Trophoblast cell (in vitro differentiated cells and primary cell): ENCODE measurements around the gene ELFN1.

Experiments used
- DNase-seq, 2 donors: peaks; one replicate each; pipeline ENCODE4 v3.0.0-alpha.2; 2016
- H2AFZ ChIP-seq: 2 replicates; pipeline ENCODE4 v1.6.1; 2013; ENCODE audit warnings: low read length, moderate library complexity, mild to moderate bottlenecking; ENCODE audit not compliant: insufficient read depth, poor library complexity
- H2AK5ac ChIP-seq: 2 replicates; pipeline ENCODE4 v1.6.1; 2013; ENCODE audit warnings: mild to moderate bottlenecking, low read length
- H2BK120ac ChIP-seq: 2 replicates; pipeline ENCODE4 v1.6.1; 2013; ENCODE audit warnings: low read length, mild to moderate bottlenecking, moderate library complexity; ENCODE audit not compliant: insufficient read depth, poor library complexity
- H2BK12ac ChIP-seq: 2 replicates; pipeline ENCODE4 v1.6.1; 2013; ENCODE audit warnings: mild to moderate bottlenecking, low read length, moderate library complexity
- H2BK5ac ChIP-seq: 2 replicates; pipeline ENCODE4 v1.6.1; 2013; ENCODE audit warnings: low read length, low read depth, moderate library complexity, mild to moderate bottlenecking; ENCODE audit not compliant: poor library complexity
- H3K14ac ChIP-seq: 2 replicates; pipeline ENCODE4 v1.6.1; 2013; ENCODE audit warnings: mild to moderate bottlenecking, low read length
- H3K18ac ChIP-seq: 2 replicates; pipeline ENCODE4 v1.6.1; 2013; ENCODE audit warnings: mild to moderate bottlenecking, low read length
- H3K23ac ChIP-seq: 2 replicates; pipeline ENCODE4 v1.6.1; 2013; ENCODE audit warnings: low read length
- H3K27ac ChIP-seq: 2 replicates; pipeline ENCODE4 v1.5.1; 2013; ENCODE audit warnings: low read depth, mild to moderate bottlenecking, inconsistent platforms, low read length, moderate library complexity
- H3K27me3 ChIP-seq: 2 replicates; pipeline ENCODE4 v1.6.1; 2013; ENCODE audit warnings: inconsistent platforms, mild to moderate bottlenecking, low read length, moderate library complexity; ENCODE audit not compliant: insufficient read depth
- H3K36me3 ChIP-seq, 2 experiments: 1 replicate in 1 of 2; 2 replicates in 1 of 2; pipeline ENCODE4 v1.6.1; 2013; ENCODE audit warnings: low read length in 2 of 2, mild to moderate bottlenecking in 2 of 2, moderate library complexity in 1 of 2; ENCODE audit not compliant: insufficient read depth in 2 of 2, control insufficient read depth in 1 of 2
- H3K4ac ChIP-seq: 2 replicates; pipeline ENCODE4 v1.6.1; 2013; ENCODE audit warnings: low read depth, mild to moderate bottlenecking, low read length, moderate library complexity
- H3K4me1 ChIP-seq, 2 experiments: 1 replicate in 1 of 2; 2 replicates in 1 of 2; pipeline ENCODE4 v1.6.1; 2013; ENCODE audit warnings: low read length in 2 of 2, mild to moderate bottlenecking in 2 of 2, moderate library complexity in 1 of 2; ENCODE audit not compliant: insufficient read depth in 2 of 2, control insufficient read depth in 1 of 2
- H3K4me2 ChIP-seq: 2 replicates; pipeline ENCODE4 v1.6.1; 2013; ENCODE audit warnings: inconsistent platforms, mild to moderate bottlenecking, low read length, moderate library complexity
- H3K4me3 ChIP-seq: 2 replicates; pipeline ENCODE4 v1.5.1; 2013; ENCODE audit warnings: mild to moderate bottlenecking, low read depth, low read length, inconsistent platforms
- H3K79me1 ChIP-seq: one replicate; pipeline ENCODE4 v1.6.1; 2013; ENCODE audit warnings: low read length
- H3K79me2 ChIP-seq: 2 replicates; pipeline ENCODE4 v1.6.1; 2013; ENCODE audit warnings: low read length, mild to moderate bottlenecking; ENCODE audit not compliant: control insufficient read depth, insufficient read depth, poor library complexity
- H3K9ac ChIP-seq: 2 replicates; pipeline ENCODE4 v1.6.1; 2013; ENCODE audit warnings: mild to moderate bottlenecking, low read length
- H3K9me3 ChIP-seq: 2 replicates; pipeline ENCODE4 v1.6.1; 2013; ENCODE audit warnings: low read depth, mild to moderate bottlenecking, control low read depth, inconsistent platforms, low read length; ENCODE audit not compliant: insufficient read depth
- H4K12ac ChIP-seq: 2 replicates; pipeline ENCODE4 v1.6.1; 2013; ENCODE audit warnings: low read depth, mild to moderate bottlenecking, low read length, moderate library complexity
- H4K8ac ChIP-seq: 2 replicates; pipeline ENCODE4 v1.6.1; 2013; ENCODE audit warnings: low read depth, mild to moderate bottlenecking, low read length, moderate library complexity
- H4K91ac ChIP-seq: one replicate; pipeline ENCODE4 v1.6.1; 2013; ENCODE audit warnings: low read depth, mild to moderate bottlenecking, low read length, moderate library complexity
- WGBS: extraction: QIAGEN DNeasy Blood & Tissue Kit; methylation state at CpG from one replicate; pipeline ENCODE4 v1.1.7; 2013; ENCODE audit warnings: missing lambda C conversion rate; ENCODE audit not compliant: insufficient read length, insufficient coverage; ENCODE audit errors: extremely low coverage; 5-methylcytosine and 5-hydroxymethylcytosine counted together

The ELFN1 gene

DNA sequence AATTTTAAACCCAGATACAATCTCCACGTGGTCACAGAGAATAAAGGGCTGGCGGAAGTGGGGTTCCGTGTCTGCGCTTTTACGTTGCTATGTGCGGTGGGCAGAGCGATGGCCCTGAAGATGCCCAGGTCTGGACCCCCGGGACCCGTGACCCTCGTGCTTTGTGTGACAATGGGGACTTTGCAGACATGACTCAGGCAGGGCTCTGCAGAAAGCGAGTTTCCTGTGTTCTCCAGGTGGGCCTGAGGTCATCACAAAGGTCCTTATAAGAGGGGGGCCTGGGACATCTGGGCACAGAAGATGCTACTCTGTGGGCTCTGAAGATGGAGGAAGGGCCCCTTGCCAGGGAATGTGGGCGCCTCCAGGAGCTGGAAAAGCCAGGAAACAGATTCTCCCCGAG is 95.3 kb downstream of the ELFN1 start:
- WGBS, result no CpG with 5 or more reads among the region's 13 CpGs
- Histone ChIP-seq H3K9me3 (peaks cover 17% of the 10 kb centered on the region), H3K9ac (no peak overlapping the region), H3K14ac (no peak overlapping the region), H3K4ac (no peak overlapping the region), H4K91ac (no peak overlapping the region), H2AK5ac (no peak overlapping the region), H2BK5ac (no peak overlapping the region), H3K79me2 (no peaks in the 10 kb centered on the region), H4K12ac (no peak overlapping the region), H3K23ac (no peak overlapping the region), H2BK120ac (no peak overlapping the region), H4K8ac (no peak overlapping the region), H3K4me1 (no peaks in the 10 kb centered on the region), H3K27ac (no peak overlapping the region), H3K79me1 (no peaks in the 10 kb centered on the region), H3K36me3 (no peaks in the 10 kb centered on the region), H3K4me2 (no peak overlapping the region), H3K18ac (no peak overlapping the region), H3K4me3 (no peak overlapping the region), H2BK12ac (no peak overlapping the region), H2AFZ (no peak overlapping the region), H3K27me3 (no peaks in the 10 kb centered on the region)
- no peak for DNase-seq

DNA sequence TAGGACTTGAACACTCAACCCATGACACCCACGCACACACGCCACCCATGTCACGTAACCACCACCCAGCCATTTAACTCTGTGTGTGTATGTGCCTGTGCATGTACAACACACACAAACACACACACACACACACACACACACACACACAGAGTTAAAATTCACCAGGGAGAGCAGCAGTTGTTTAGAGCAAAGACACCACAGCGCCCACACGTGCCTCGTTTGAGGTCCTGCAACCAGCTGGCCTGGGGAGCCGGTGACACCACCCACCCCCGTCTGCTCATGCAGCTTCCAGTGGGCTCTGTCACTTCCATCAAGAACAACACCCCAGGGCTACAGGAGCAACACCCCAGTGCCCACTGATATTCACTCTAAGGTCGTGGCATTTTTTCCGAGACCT is 97.4 kb downstream of the ELFN1 start:
- Histone ChIP-seq H3K14ac (no peak overlapping the region), H3K23ac (no peak overlapping the region), H2BK120ac (no peak overlapping the region), H2AK5ac (no peak overlapping the region), H3K4me3 (no peak overlapping the region), H3K27ac (no peak overlapping the region), H4K12ac (no peak overlapping the region), H3K9ac (no peak overlapping the region), H2BK12ac (no peak overlapping the region), H2BK5ac (no peak overlapping the region), H3K4me1 (no peaks in the 10 kb centered on the region), H3K27me3 (no peaks in the 10 kb centered on the region), H3K79me1 (no peaks in the 10 kb centered on the region), H3K4me2 (no peak overlapping the region), H3K9me3 (peaks cover 12% of the 10 kb centered on the region), H3K36me3 (no peaks in the 10 kb centered on the region), H3K79me2 (no peaks in the 10 kb centered on the region), H4K91ac (no peak overlapping the region), H4K8ac (no peak overlapping the region), H3K18ac (no peak overlapping the region), H2AFZ (no peak overlapping the region), H3K4ac (no peak overlapping the region)
- WGBS, result no CpG with 5 or more reads among the region's 10 CpGs
- DNase-seq, result no peak

- Histone ChIP-seq H4K91ac (no peak overlapping the region), H4K12ac (no peak overlapping the region), H3K9ac (no peak overlapping the region), H3K4me2 (no peak overlapping the region), H3K36me3 (no peaks in the 10 kb centered on the region), H2BK12ac (no peak overlapping the region), H2AK5ac (no peak overlapping the region), H3K4ac (no peak overlapping the region), H3K9me3 (peaks cover 7% of the 10 kb centered on the region), H3K79me2 (no peaks in the 10 kb centered on the region), H3K27ac (no peak overlapping the region), H2AFZ (no peak overlapping the region), H4K8ac (no peak overlapping the region), H2BK5ac (no peak overlapping the region), H3K79me1 (no peaks in the 10 kb centered on the region), H3K27me3 (no peaks in the 10 kb centered on the region), H3K4me3 (no peak overlapping the region), H3K4me1 (no peaks in the 10 kb centered on the region), H3K23ac (no peak overlapping the region), H3K14ac (no peak overlapping the region), H2BK120ac (no peak overlapping the region), H3K18ac (no peak overlapping the region)
- no peak for DNase-seq
- WGBS, result no CpG with 5 or more reads among the region's 7 CpGs
These were observed 98.8 kb downstream of the ELFN1 start for GRCh38 chr7:1768832-1769231.

DNA sequence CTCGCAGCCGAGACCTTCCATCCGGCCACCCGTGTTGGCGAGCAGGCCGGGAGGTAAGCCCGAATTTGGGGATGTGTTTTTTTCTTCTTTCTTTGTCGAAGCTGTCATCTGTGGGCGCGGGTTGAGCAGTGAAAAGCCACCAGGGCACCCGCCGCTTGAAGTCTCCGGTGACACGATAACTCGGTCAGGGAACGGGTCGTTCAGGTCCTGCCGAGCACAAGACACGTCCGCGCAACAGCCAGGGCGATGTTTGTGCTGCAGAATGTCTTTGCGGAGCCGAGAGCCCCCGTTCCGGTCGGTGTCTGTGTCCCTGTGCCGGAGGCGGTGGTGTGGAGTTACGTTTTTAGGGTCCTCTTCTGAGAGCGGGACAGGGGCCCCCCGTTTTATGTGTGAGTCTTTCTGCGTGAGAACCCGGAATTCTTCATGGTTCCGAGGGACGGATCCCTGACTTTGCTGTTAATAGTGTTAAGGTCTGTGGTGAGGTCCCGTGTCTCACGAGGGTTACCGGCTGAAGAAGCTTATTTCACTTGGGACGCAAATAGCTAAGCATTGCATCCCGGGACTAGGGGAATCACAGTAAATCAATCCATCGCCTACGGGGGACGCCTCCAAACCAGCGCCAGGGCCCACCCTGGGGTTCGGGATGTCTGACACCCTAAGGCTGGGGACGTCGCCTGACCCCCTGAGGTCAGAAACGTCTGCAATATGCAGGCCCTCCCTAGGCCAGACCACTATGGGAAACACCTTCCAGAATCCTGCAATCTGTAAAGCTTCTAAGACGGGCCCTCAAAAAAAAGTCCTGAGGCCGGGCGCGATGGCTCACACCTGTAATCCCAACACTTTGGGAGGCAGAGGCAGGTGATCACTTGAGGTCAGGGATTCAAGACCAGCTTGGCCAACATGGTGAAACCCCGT is 99.5 kb downstream of the ELFN1 start:
- Histone ChIP-seq H3K79me2 (no peaks in the 10 kb centered on the region), H2AK5ac (no peak overlapping the region), H3K27ac (no peak overlapping the region), H3K36me3 (no peaks in the 10 kb centered on the region), H3K14ac (no peak overlapping the region), H2BK120ac (no peak overlapping the region), H3K4ac (no peak overlapping the region), H4K91ac (no peak overlapping the region), H2BK12ac (no peak overlapping the region), H3K23ac (no peak overlapping the region), H3K79me1 (no peaks in the 10 kb centered on the region), H3K18ac (no peak overlapping the region), H2AFZ (no peak overlapping the region), H2BK5ac (no peak overlapping the region), H3K27me3 (no peaks in the 10 kb centered on the region), H3K9ac (no peak overlapping the region), H3K4me3 (no peak overlapping the region), H3K4me2 (no peak overlapping the region), H3K4me1 (no peaks in the 10 kb centered on the region), H4K8ac (no peak overlapping the region), H4K12ac (no peak overlapping the region), H3K9me3 (peaks cover 4% of the 10 kb centered on the region)
- no peak for DNase-seq
- no CpG with 5 or more reads among the region's 54 CpGs for WGBS
